GM18498 (cell line): ENCODE measurements around the gene UBE2Q2.
A peak's percentile ranks its signal among the peaks of the same experiment; 100 is the strongest.
"Not testable (repeated sequence)": the region's sequence is repeated elsewhere in the genome, so short reads cannot be mapped to it uniquely, and the experiment has no call there.

ENCODE experiments used
- ATAC-seq: cut with Tn5 transposase; IDR thresholded peaks from one replicate; pipeline ENCODE4 v1.9.1; 2021; ENCODE audit warnings: mild to moderate bottlenecking, moderate library complexity; ENCODE audit not compliant: unreplicated experiment

UBE2Q2 gene

DNA sequence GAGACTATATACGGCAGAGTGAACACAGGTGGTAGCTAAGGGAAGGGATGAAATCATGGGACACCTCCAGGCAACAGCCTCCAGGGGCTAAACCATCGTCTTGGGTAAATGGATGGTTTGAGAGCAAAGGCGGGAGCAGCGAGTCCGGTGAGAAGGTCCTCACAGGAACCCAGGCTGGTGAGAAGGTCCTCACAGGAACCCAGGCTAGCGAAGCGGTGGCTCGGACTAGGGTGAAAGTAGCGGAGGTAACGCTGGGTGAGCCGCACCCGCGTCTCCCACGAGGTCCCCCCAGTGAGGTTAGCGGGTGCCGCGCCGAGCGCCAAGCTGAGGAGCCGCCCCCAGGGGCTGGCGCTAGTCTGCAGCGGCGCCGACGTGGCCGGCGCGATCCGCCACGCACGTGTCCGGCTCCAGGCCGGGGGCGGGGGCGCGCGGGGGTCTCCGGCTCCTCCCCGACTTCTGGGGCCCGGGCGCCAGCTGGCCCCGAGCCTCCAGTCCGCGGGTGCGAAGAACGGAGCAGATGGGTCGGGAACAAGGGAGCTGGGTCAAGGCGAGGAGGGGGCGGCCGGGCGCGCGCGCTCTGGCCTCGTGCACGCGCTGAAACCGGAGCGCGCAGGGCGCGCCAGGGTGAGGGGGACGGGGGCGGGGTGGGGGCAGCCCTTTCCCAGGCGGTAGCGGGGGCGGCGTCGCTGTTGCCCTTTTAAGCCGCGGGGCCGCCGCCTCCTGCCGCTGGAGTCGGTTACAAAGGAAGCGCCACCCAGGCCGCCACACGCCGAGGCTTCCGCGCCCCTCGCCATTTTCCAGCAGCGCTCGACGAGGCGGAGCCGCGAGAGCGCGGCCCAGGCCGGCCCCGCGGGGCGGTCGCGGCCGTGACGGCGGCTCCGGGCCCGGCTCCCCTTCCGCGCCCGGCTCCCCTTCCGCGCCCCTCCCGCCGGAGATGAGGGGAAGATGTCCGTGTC is at the start of gene UBE2Q2:
Gene UBE2Q2, plus strand, starts transcription at position 726 of the 956 bp plus-strand sequence. Its CDS starts 220 bp downstream, at position 946.
- ATAC-seq, result peak; percentile 59

GRCh38 chr15:75796321-75796720 is 46.9 kb upstream of the UBE2Q2 start:
- no peak for ATAC-seq

- ATAC-seq, result not testable (repeated sequence)
These were observed 46.1 kb upstream of the UBE2Q2 start for GRCh38 chr15:75797146-75797545.

- no peak for ATAC-seq
These were observed 44.1 kb upstream of the UBE2Q2 start for GRCh38 chr15:75799190-75799589.

DNA sequence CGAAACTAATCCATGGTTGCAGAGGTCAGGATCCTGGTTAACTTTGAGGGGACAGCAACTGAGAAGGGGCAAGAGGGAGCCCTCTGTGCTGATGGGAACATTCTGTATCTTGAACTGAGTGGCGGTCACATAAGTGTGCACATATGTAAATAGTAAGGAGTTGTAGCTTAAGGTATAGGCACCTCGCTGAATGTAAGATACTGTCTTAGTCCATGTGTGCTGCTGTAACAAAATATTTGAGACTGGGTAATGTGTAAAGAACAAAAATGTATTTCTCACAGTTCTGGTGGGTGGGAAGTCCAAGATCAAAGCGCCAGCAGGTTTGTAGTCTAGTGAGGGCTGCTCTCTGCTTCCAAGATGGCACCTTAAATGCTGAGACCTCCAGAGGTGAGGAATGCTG is 42.8 kb upstream of the UBE2Q2 start:
- not testable (repeated sequence) for ATAC-seq

DNA sequence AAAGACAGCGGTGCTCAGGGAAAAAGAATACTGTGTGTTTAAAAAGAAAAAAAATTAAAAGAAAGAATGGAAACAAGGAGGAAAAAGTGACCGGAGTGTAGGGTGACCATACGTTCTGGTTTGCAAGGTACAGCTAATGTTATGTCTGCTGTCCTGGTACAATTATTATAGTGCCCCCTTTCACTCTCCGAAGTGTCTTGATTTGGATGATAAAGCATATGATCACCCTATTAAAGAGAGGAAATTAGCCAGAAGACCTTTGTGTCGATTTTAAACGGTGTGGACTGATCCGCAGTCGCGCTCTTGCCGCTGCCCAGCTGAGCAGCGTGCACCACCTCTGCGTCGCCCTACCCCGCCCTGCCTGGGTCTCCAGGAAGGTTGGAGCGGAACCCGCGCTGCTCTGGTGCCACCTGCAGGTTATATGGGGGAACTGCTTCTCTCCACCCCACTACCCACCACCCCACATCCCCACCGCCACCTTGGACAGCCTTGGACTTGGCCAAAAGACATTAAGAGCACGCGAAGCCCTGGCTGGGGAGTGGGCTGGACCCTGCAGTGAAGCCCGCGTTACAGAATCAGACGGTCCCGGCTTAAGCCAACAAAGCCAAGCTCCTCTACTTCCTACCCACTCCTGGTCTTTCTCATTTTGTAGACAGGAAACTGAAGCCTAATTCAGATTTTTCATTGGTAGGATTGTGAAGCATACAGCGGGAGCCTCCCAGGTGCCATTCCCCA is 41.2 kb upstream of the UBE2Q2 start:
- ATAC-seq, result no peak

- not testable (repeated sequence) for ATAC-seq
These were observed 35.8 kb upstream of the UBE2Q2 start for GRCh38 chr15:75807486-75807885.

- ATAC-seq, result not testable (repeated sequence)
These were observed 35.2 kb upstream of the UBE2Q2 start for GRCh38 chr15:75808009-75808408.

GRCh38 chr15:75808563-75808962 is 34.7 kb upstream of the UBE2Q2 start:
- ATAC-seq, result no peak

DNA sequence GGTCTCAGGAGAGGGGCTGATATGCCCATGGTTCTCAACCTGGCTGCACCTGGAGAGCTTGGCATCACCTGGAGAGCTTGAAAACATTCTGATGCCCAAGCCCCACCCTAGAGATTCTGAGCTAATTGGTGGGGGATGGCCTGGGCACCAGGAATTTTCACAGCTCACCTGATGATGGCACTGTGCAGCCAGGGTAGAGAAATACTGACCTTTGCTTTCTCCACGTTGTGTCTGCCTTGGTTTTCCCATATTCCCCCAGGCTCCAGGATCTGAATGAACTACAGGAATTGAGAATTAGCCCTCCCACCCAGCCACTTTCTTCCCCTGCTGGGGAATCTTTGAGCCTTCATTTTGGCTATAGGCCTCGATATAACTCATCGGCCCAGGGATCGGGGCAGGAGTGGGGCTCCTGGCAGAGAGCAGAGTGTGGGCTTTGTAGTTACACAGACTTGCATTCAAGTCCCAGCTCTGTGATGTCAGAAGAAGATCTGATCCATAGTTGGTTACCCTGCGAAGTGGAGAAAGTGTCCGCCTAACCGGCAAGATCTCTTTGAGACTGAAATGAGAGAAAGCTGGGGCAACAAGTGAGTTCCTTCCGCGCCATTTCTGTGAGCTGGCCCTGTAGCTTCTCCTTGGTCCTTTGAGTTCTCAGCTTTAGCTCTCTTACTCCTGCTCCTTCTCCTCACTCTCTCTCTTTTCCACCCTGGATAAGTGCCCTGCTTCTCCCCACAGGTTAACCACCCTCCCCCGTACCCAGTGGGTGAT is 33.1 kb upstream of the UBE2Q2 start:
- no peak for ATAC-seq

GRCh38 chr15:75810874-75811498 is 32.3 kb upstream of the UBE2Q2 start:
- ATAC-seq, result no peak

DNA sequence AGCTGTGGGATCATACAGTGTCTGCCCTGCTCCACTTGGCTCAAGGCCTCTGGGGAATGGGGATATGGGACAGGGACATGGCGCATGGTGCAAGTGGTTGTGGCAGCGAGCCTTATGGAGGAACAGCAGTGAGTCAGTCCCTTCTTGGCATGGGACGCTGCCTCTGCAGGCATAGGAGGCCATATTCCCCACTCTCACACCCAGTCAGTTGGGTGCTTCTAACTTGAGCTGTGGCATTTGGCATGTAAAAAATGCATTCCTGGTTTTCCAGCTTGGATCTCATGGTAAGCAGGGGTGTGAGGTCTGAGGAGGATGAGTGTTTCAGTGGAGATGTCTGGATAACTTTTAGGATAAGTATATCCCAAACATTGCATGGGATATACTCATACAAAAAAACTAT is 31.6 kb upstream of the UBE2Q2 start:
- ATAC-seq, result no peak

GRCh38 chr15:75814794-75815193 is 28.5 kb upstream of the UBE2Q2 start:
- ATAC-seq, result no peak

DNA sequence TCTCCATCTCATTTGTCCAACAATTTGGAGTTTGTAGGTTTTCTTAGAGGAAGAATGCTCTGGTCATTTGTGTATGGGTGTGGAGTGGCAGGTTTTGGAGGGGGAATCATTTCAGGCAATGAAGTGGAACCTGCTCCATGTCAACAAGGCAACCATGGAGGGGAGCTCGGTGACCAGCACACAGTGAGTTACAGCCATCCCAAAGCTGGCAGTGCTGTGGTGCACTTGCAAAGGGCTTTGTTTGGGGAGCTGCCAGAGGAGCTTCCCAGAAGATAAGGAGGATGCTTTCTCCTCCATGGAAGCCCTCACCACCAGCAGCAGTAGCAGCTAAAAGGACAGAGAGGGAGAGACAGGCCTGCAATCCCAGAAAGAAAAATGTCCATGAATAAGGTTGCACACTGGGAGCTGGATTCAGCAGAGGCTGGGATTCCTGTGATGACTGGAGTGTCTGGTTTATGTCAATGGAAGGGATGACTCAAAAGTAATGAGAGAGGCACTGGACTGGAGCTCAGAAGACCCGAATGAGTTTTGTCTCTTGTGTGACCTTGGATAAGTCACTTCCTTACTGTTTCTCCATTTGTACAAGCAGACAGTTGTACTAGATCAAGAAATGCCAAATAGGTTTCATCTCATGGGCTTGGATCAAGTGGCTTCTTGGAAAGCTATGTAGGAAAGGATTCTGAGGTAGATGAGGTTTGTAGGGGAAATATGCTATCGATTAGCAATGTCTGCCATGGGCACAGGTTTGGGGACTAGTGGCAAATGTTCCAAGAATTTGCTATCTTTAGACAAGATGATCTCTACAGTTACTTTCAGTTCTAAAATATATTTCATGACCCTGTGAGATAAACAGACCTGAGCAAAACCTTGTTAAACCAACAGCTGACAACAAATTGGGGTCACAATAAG is 27.2 kb upstream of the UBE2Q2 start:
- no peak for ATAC-seq

GRCh38 chr15:75817138-75817935 is 25.9 kb upstream of the UBE2Q2 start:
- no peak for ATAC-seq

DNA sequence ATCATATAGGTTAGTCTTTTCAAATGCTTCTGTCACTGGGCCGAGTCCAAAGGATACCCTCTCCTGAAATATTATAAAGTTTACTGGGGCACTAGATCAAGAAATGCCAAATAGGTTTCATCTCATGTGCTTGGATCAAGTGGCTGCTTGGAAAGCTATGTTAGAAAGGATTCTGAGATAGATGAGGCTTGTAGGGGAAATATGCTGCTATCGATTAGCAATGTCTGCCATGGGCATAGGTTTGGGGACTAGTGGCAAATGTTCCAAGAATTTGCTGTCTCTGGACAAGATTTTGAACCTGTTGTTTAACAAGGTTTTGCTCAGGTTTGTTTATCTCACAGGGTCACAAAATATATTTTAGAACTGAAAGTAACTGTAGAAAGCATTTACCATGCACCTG is 23.0 kb upstream of the UBE2Q2 start:
- no peak for ATAC-seq

DNA sequence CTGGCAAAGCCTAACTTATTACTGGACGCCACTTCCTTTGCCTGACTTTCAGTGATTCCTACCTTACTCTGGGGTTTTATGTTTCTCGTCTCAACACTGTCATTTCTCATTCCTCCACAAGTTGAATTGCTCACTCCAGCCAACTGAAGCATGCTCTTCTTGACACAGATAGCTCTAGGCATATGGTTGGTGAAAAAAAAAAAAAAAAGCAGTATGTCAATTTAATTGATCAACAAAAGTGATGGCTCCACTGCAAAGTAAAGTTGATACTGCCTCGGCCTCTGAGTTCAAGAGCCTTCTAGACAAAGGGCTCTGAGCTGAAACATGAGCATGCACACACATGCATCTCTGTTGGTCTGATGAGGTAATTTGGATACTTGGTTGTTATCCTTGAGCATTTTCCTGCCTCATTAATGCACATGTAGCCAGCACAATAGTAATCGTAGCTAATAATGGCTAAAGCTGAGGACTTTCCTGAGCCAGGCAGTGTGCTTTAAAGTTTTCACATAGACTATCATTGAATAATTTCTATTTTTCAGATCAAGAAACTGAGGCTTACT is 21.4 kb upstream of the UBE2Q2 start:
- ATAC-seq, result no peak

GRCh38 chr15:75822685-75823278 is 20.5 kb upstream of the UBE2Q2 start:
- ATAC-seq, result no peak
